GM21737 (cell line): ENCODE results near the gene ZNF444.
"Not testable (repeated sequence)": the region's sequence is repeated elsewhere in the genome, so short reads cannot be mapped to it uniquely, and the experiment has no call there.

Source experiments
- ATAC-seq: cut with Tn5 transposase; IDR thresholded peaks from one replicate; pipeline ENCODE4 v1.9.1; 2021; ENCODE audit warnings: mild to moderate bottlenecking, moderate library complexity; ENCODE audit not compliant: unreplicated experiment

The ZNF444 gene

GRCh38 chr19:56144831-56145230 is 3.7 kb downstream of the ZNF444 start:
- ATAC-seq, result no peak

GRCh38 chr19:56145698-56146097 is 4.6 kb downstream of the ZNF444 start:
- no peak for ATAC-seq

GRCh38 chr19:56146904-56147303 is 5.8 kb downstream of the ZNF444 start:
- ATAC-seq, result no peak

GRCh38 chr19:56147307-56147706 is 6.2 kb downstream of the ZNF444 start:
- no peak for ATAC-seq

GRCh38 chr19:56148096-56148495 is 7.0 kb downstream of the ZNF444 start:
- ATAC-seq, result no peak

- ATAC-seq, result not testable (repeated sequence)
These were observed 8.0 kb downstream of the ZNF444 start for GRCh38 chr19:56148955-56149655.

GRCh38 chr19:56149656-56150038 is 8.6 kb downstream of the ZNF444 start:
- no peak for ATAC-seq

GRCh38 chr19:56150358-56150757 is 9.3 kb downstream of the ZNF444 start:
- ATAC-seq, result no peak

GRCh38 chr19:56152644-56153043 is 11.6 kb downstream of the ZNF444 start:
- ATAC-seq, result no peak

GRCh38 chr19:56153507-56153906 is 12.4 kb downstream of the ZNF444 start:
- no peak for ATAC-seq

- ATAC-seq, result no peak
These were observed 14.1 kb downstream of the ZNF444 start for GRCh38 chr19:56155124-56155687.

GRCh38 chr19:56156768-56157167 is 15.7 kb downstream of the ZNF444 start:
- ATAC-seq, result no peak

- no peak for ATAC-seq
These were observed 17.2 kb downstream of the ZNF444 start for GRCh38 chr19:56158170-56158757.

GRCh38 chr19:56159009-56159559 is 18.0 kb downstream of the ZNF444 start:
- no peak for ATAC-seq

GRCh38 chr19:56159622-56160271 is 18.7 kb downstream of the ZNF444 start:
- no peak for ATAC-seq

GRCh38 chr19:56161534-56161933 is 20.4 kb downstream of the ZNF444 start:
- ATAC-seq, result no peak

GRCh38 chr19:56162258-56162657 is 21.2 kb downstream of the ZNF444 start:
- ATAC-seq, result no peak

GRCh38 chr19:56163097-56163496 is 22.0 kb downstream of the ZNF444 start:
- ATAC-seq, result no peak

GRCh38 chr19:56167064-56167578 is 26.0 kb downstream of the ZNF444 start:
- ATAC-seq, result no peak

- no peak for ATAC-seq
These were observed 29.2 kb downstream of the ZNF444 start for GRCh38 chr19:56170261-56170660.

GRCh38 chr19:56174086-56174485 is 33.0 kb downstream of the ZNF444 start:
- ATAC-seq, result no peak
